Measurements from ENCODE around the gene OR7A10.

OR7A10 gene

DNA sequence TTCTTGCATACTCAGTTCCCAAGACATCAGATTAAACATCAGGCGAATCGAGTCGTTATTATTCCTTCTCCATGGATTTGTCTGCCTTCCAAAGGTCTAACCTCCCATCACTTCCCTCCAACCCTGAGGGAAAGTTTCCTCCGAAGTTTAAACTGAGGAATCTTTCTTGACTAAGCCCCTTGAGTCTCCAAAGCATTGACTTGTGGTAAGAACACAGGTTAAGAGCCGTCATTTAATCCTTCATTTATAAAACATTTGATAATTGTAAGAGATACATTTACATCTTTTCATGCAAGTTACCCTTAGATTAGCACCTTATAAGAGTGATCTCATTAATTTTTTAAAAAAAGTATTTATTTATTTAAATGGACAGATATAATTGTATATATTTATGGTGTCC is at the start of gene OR7A10:
Gene OR7A10, minus strand, starts transcription at position 101 of the 400 bp plus-strand sequence. CDS start 7,045 bp downstream, outside the sequence.
- DNase-seq (ENCODE audit: low spot score) = no peak
- TF ChIP-seq, protein P1, sequence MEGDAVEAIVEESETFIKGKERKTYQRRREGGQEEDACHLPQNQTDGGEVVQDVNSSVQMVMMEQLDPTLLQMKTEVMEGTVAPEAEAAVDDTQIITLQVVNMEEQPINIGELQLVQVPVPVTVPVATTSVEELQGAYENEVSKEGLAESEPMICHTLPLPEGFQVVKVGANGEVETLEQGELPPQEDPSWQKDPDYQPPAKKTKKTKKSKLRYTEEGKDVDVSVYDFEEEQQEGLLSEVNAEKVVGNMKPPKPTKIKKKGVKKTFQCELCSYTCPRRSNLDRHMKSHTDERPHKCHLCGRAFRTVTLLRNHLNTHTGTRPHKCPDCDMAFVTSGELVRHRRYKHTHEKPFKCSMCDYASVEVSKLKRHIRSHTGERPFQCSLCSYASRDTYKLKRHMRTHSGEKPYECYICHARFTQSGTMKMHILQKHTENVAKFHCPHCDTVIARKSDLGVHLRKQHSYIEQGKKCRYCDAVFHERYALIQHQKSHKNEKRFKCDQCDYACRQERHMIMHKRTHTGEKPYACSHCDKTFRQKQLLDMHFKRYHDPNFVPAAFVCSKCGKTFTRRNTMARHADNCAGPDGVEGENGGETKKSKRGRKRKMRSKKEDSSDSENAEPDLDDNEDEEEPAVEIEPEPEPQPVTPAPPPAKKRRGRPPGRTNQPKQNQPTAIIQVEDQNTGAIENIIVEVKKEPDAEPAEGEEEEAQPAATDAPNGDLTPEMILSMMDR (IDR thresholded peaks at IDR 0.05) = no peak
- H3K4me3 ChIP-seq = no peak within 1 kb of the TSS
- no peak within 1 kb of the TSS for H3K27ac ChIP-seq

DNA sequence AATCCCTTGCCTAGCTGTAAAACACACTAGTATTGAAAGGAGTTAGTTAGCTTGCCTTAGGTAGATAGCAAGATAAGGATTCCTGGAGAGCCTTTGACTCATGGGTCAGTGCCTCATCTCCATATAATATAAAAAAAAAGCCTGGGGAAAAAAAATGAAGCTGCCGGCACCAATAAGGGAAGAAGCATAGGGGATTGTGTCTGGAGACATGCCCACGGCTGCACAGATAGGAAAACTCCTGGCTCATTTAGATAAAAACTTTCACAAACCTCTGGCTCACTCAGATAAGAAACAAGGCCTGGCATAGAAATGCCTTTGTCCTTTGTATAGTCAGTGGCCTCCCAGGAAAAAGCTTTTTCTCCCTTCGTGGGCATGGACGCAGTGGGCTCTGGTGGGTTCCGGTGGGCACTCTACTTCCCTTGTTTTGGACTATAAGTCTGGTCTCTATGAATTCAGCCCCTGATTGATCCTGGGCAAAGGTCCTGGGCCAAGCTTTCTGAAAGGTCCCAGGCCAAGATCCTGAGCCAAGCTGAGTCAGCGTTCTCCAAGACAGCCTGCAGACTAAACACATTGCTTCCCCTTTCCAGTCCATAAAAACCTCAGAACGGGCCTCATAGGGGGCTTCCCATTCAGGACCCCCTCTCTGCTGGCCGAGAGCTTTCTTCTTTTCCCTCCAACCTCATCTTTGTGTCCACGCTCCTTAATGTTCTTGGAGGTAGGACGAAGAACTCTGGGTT is 42.1 kb upstream of the OR7A10 start:
- H3K4me3 ChIP-seq = no peak overlapping the region
- TF ChIP-seq, protein P1 (IDR thresholded peaks at IDR 0.05) = no peak
- no peak for DNase-seq (ENCODE audit: low spot score)
- no peak overlapping the region for H3K27ac ChIP-seq

DNA sequence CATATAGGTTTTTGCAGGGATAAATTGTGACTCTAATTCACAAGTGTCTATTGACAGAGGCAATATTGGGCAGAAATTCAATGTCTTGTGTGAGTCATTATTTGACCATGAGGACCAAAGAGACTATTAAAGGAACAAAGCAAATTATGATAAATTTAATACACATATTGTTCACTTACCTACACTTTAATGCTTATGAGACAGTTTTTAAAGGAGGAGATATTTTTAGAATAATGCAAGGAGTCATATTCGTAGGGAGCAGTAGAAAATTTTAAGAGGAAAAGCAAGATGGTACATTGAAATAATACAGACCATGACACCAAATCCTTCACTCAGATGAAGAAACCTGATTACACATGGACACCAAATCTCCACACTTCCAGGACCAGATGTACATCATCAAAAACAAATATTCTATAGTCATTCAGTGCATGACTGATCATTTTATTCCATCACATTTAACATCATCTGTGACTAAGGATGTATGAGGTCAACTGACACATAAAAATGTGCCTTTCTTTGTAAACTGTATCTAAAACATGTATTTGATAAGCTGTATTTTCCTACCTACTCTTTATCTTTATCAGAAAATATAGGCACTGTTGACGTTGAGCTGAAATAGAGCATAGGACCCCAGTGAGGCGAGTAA is 41.4 kb upstream of the OR7A10 start:
- DNase-seq (ENCODE audit: low spot score) = no peak
- TF ChIP-seq, protein P1 (IDR thresholded peaks at IDR 0.05) = no peak
- no peak overlapping the region for H3K27ac ChIP-seq

DNA sequence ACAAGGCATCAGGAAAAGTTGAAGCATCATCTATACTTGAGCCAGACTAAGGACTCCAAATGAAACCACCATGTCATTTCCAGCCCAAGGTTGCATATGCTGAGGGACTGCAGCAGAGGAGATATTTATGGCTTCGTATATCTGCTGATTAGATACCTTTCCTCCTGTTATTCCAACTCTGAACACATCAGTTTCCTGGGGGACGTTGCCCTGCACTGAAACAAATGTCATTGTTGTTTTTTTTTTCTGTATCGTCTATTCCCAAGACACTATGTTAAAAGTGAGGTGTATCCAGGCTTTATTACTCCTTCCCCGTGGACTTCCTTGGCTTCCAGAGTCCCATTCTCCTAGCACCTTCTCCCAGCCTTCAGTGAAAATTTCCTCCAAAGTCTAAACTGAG is 37.3 kb upstream of the OR7A10 start, which contains the start of gene OR7A17:
Gene OR7A17, minus strand, starts transcription at position 101 of the 400 bp plus-strand sequence. CDS start 4,777 bp downstream, outside the sequence.
- H3K27ac ChIP-seq = no peak within 1 kb of the TSS
- TF ChIP-seq, protein P1 (IDR thresholded peaks at IDR 0.05) = no peak
- no peak within 1 kb of the TSS for H3K4me3 ChIP-seq
- no peak for DNase-seq (ENCODE audit: low spot score)

More for the DNA sequence above, 41.4 kb upstream of the OR7A10 start:
- H3K4me3 ChIP-seq = no peak overlapping the region

DNA sequence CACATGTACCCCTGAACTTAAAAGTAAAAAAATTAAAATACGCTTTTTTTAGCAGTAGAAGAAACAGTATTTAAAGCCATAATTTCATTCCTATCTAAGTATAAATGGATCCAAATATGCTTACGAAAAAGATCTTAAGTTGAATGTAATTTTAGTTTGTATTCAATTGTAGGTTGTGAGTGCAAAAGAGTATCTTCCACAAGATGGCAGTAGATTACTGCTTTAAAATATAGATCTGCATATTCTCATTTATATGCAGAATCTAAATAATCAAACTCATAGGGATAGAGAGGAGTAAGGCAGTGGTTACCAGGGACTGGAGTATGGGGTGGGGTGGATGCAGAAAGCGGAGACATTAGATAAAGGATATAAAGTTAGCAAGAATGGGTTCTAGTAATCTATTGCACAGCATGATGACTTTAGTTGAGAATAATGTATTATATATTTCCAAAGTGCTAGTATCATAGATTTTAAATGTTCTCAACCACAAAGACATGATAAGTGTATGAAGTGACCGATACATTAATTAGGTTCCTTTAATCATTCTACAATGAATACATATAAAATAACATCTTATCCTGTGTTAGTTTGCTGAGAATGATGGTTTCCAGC is 23.0 kb upstream of the OR7A10 start:
- TF ChIP-seq, protein P1 (IDR thresholded peaks at IDR 0.05) = no peak
- no peak for DNase-seq (ENCODE audit: low spot score)
- H3K4me3 ChIP-seq = no peak overlapping the region
- no peak overlapping the region for H3K27ac ChIP-seq

DNA sequence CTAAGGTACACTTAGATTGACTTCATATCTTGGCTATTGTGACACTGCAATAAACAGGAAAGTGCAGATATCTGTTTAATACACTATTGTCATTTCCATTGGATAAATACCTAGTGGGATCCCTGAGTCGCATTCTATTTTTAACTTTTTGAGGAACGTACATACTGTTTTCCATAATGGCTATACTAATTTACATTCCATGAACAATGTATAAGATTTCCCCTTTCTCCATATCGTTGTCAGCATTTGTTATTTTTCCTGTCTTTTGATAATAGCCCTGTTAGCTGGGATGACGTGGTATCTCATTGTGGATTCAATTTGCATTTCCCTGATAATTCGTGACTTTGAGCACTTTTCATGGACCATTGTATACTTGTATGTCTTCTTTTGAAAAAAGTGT is 19.8 kb upstream of the OR7A10 start:
- Histone ChIP-seq H3K27ac (no peak overlapping the region), H3K4me3 (no peak overlapping the region)
- DNase-seq (ENCODE audit: low spot score) = no peak
- TF ChIP-seq, protein P1 (IDR thresholded peaks at IDR 0.05) = no peak
